HCT116 (cell line): ENCODE data around the gene BTBD16. TPM values are rescaled to one million over a fixed set of nuclear protein-coding genes. Genes with fewer than 3 reads are reported as not detected.

Experiments
- ATAC-seq: fragments of 200-7000 bp; cut with Tn5 transposase; 2 replicates; pipeline ENCODE4 v1.9.1; 2020; ENCODE audit warnings: mild to moderate bottlenecking, moderate library complexity
- BruUV-seq: library from RNA; stranded (reverse); fragments of 400-500 nt; replicated peaks from 2 replicates; lab custom pipeline; 2021; lab: Mats Ljungman, UMichigan
- CTCF ChIA-PET: fragments of 300-600 bp; sonication (Branson Sonifier 250); formaldehyde crosslinking; loops from one replicate; lab custom pipeline; 2021; ENCODE audit warnings: antibody characterized with exemption; lab: Charles Lee
- POLR2A ChIA-PET: fragments of 300-600, 350-600 bp; sonication (Branson Sonifier 250); formaldehyde crosslinking; loops from one replicate; lab custom pipeline; 2021; ENCODE audit warnings: antibody characterized with exemption; lab: Charles Lee
- RAD21 ChIA-PET, 2 experiments: fragments of 300-600 bp; sonication (Branson Sonifier 250); formaldehyde crosslinking; loops; one replicate each; lab custom pipeline; 2023; ENCODE audit warnings: low total read pairs in 2 of 2; ENCODE audit not compliant: uncharacterized antibody in 2 of 2, unreplicated experiment in 2 of 2, low non-redundant PET in 1 of 2; lab: Charles Lee
- DNase-seq: peaks from one replicate; pipeline ENCODE4 v3.0.0-alpha.2; 2010; ENCODE audit warnings: low read depth, low spot score
- H2AFZ ChIP-seq: fragments of 200-600 bp; shearing (Covaris generic), sonication (generic); 2 replicates; pipeline ENCODE4 v1.6.1; 2017; ENCODE audit warnings: low read depth, mixed run types, mixed read lengths, antibody characterized with exemption, low read length; ENCODE audit not compliant: poor library complexity, severe bottlenecking
- H3K27ac ChIP-seq: 2 replicates; pipeline ENCODE4 v1.5.1; 2012; ENCODE audit warnings: low read depth, low read length
- H3K27me3 ChIP-seq: fragments of 200-600 bp; sonication (generic); 2 replicates; pipeline ENCODE4 v1.6.1; 2016; ENCODE audit warnings: mixed run types, low read length, mixed read lengths; ENCODE audit not compliant: insufficient read depth
- H3K36me3 ChIP-seq, 2 experiments: fragments of 200-500 bp in 1 of 2; fragments of 200-600 bp in 1 of 2; sonication (Bioruptor generic) in 1 of 2; sonication (generic) in 1 of 2; 2 replicates each; pipeline versions ENCODE4 v1.5.1 to v1.6.1; 2014 to 2016; ENCODE audit warnings: low read length in 2 of 2, inconsistent platforms in 1 of 2, mixed read lengths in 1 of 2, mixed run types in 1 of 2; ENCODE audit not compliant: insufficient read depth in 2 of 2, control insufficient read depth in 1 of 2
- H3K4me1 ChIP-seq, 2 experiments: fragments of 200-600 bp in 1 of 2; sonication (generic) in 1 of 2; 2 replicates each; pipeline versions ENCODE4 v1.5.1 to v1.6.1; 2012 to 2017; ENCODE audit warnings: low read length in 2 of 2, inconsistent platforms in 1 of 2, mild to moderate bottlenecking in 1 of 2, mixed read lengths in 1 of 2, mixed run types in 1 of 2, moderate library complexity in 1 of 2; ENCODE audit not compliant: insufficient read depth in 2 of 2, control insufficient read depth in 1 of 2
- H3K4me2 ChIP-seq: fragments of 200-600 bp; sonication (generic); 2 replicates; pipeline ENCODE4 v1.6.1; 2017; ENCODE audit warnings: mixed run types, low read length, mixed read lengths
- H3K4me3 ChIP-seq, 2 experiments: fragments of 200-600 bp in 1 of 2; sonication (generic) in 1 of 2; replicated peaks in 1 of 2; 2 replicates each; pipeline ENCODE4 v1.5.1; 2011 to 2016; ENCODE audit warnings: low read length in 2 of 2, control low read depth in 1 of 2, low read depth in 1 of 2, mild to moderate bottlenecking in 1 of 2, mixed read lengths in 1 of 2, mixed run types in 1 of 2
- H3K79me2 ChIP-seq: fragments of 200-600 bp; sonication (generic); 2 replicates; pipeline ENCODE4 v1.6.1; 2017; ENCODE audit warnings: mild to moderate bottlenecking, mixed run types, low read length, moderate library complexity, mixed read lengths; ENCODE audit not compliant: insufficient read depth
- H3K9ac ChIP-seq: fragments of 200-600 bp; sonication (generic); 2 replicates; pipeline ENCODE4 v1.6.1; 2016; ENCODE audit warnings: low read length, mixed read lengths
- H3K9me2 ChIP-seq: fragments of 200-600 bp; sonication (generic), shearing (Covaris generic); 2 replicates; pipeline ENCODE4 v1.6.1; 2017; ENCODE audit warnings: mixed run types, mild to moderate bottlenecking, moderate library complexity; ENCODE audit not compliant: insufficient read depth
- H3K9me3 ChIP-seq, 2 experiments: fragments of 200-500 bp in 1 of 2; fragments of 200-600 bp in 1 of 2; sonication (Bioruptor generic) in 1 of 2; sonication (generic) in 1 of 2; 2 replicates each; pipeline ENCODE4 v1.6.1; 2014 to 2017; ENCODE audit warnings: low read length in 2 of 2, mixed read lengths in 2 of 2, inconsistent platforms in 1 of 2, low read depth in 1 of 2, mild to moderate bottlenecking in 1 of 2, mixed run types in 1 of 2, moderate library complexity in 1 of 2; ENCODE audit not compliant: control insufficient read depth in 1 of 2, insufficient read depth in 1 of 2
- H4K20me1 ChIP-seq: fragments of 200-600 bp; sonication (generic), shearing (Covaris generic); 2 replicates; pipeline ENCODE4 v1.6.1; 2017; ENCODE audit warnings: mixed run types, mild to moderate bottlenecking, moderate library complexity; ENCODE audit not compliant: insufficient read depth
- ATF3 ChIP-seq: IDR thresholded peaks from 2 replicates; pipeline ENCODE4 v1.6.1; 2012
- CEBPB ChIP-seq: IDR thresholded peaks from 2 replicates; pipeline ENCODE4 v1.6.1; 2012; ENCODE audit warnings: low read depth
- EGR1 ChIP-seq: IDR thresholded peaks from 2 replicates; pipeline ENCODE4 v1.6.1; 2012; ENCODE audit warnings: low read depth
- ELF1 ChIP-seq: IDR thresholded peaks from 2 replicates; pipeline ENCODE4 v1.6.1; 2012; ENCODE audit warnings: low read depth, borderline replicate concordance
- EZH2 ChIP-seq: fragments of 200-600 bp; sonication (generic); IDR thresholded peaks from 2 replicates; pipeline ENCODE4 v1.6.1; 2017; ENCODE audit warnings: antibody characterized with exemption, mixed run types
- EZH2phosphoT487 ChIP-seq: fragments of 200-600 bp; IDR thresholded peaks from 2 replicates; pipeline ENCODE4 v1.6.1; 2018; ENCODE audit warnings: antibody characterized with exemption, borderline replicate concordance
- FOSL1 ChIP-seq: IDR thresholded peaks from 2 replicates; pipeline ENCODE4 v1.6.1; 2012; ENCODE audit warnings: low read depth
- JUND ChIP-seq: IDR thresholded peaks from 2 replicates; pipeline ENCODE4 v1.6.1; 2012
- POLR2A ChIP-seq: IDR thresholded peaks from 2 replicates; pipeline ENCODE4 v1.7.0; 2011; ENCODE audit warnings: borderline replicate concordance; ENCODE audit not compliant: insufficient read depth, insufficient read length; ENCODE audit errors: extremely low read depth
- POLR2AphosphoS5 ChIP-seq: IDR thresholded peaks from 2 replicates; pipeline ENCODE4 v1.6.1; 2011; ENCODE audit warnings: mild to moderate bottlenecking, low read depth, low read length, moderate library complexity
- RAD21 ChIP-seq: IDR thresholded peaks from 2 replicates; pipeline ENCODE4 v1.6.1; 2012; ENCODE audit warnings: low read depth, mild to moderate bottlenecking
- SP1 ChIP-seq: IDR thresholded peaks from 2 replicates; pipeline ENCODE4 v1.6.1; 2012; ENCODE audit warnings: low read depth
- TCF7L2 ChIP-seq: IDR thresholded peaks from 2 replicates; pipeline ENCODE4 v1.7.0; 2011; ENCODE audit warnings: borderline replicate concordance, inconsistent platforms; ENCODE audit not compliant: insufficient read depth, insufficient read length; ENCODE audit errors: extremely low read depth
- YY1 ChIP-seq: IDR thresholded peaks from 2 replicates; pipeline ENCODE4 v1.6.1; 2011; ENCODE audit warnings: low read length, low read depth, moderate library complexity, mild to moderate bottlenecking; ENCODE audit not compliant: insufficient replicate concordance; ENCODE audit errors: extremely low read depth
- ZBTB33 ChIP-seq: IDR thresholded peaks from 2 replicates; pipeline ENCODE4 v1.6.1; 2011; ENCODE audit warnings: mild to moderate bottlenecking, low read length, moderate library complexity; ENCODE audit not compliant: insufficient replicate concordance; ENCODE audit errors: extremely low read depth
- ZFX ChIP-seq: fragments of 450-650 bp; IDR thresholded peaks from 2 replicates; pipeline ENCODE4 v1.6.1; 2017
- ZNF274 ChIP-seq: fragments of 200-500 bp; sonication (Bioruptor generic); IDR thresholded peaks from 2 replicates; pipeline ENCODE4 v1.6.1; 2014; ENCODE audit warnings: mild to moderate bottlenecking, low read depth, low read length, inconsistent platforms
- intact Hi-C: fragments of 100-400 bp; cut with micrococcal nuclease; formaldehyde crosslinking; loops from 2 replicates; pipeline ENCODE4 v1.10.0; 2022
- total RNA-seq: library from RNA; stranded (reverse); gene quantifications from one replicate; pipeline ENCODE4 v1.2.1, GENCODE V29; 2021; ENCODE audit not compliant: unreplicated experiment
- TF ChIP-seq, protein P1 (sequence below): IDR thresholded peaks from 2 replicates; pipeline ENCODE4 v1.6.1; 2012

Gene BTBD16
- total RNA-seq, 1 experiment from 2014 or later, result 0.27 TPM

- no peak overlapping the region for H3K27ac ChIP-seq
- TF ChIP-seq ZFX (no peak), ELF1 (no peak), YY1 (no peak), TCF7L2 (no peak), SP1 (no peak)
- TF ChIP-seq, protein P1, sequence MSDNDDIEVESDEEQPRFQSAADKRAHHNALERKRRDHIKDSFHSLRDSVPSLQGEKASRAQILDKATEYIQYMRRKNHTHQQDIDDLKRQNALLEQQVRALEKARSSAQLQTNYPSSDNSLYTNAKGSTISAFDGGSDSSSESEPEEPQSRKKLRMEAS, result no peak
- no peaks in the 10 kb centered on the region for H3K27me3 ChIP-seq
- no peaks in the 10 kb centered on the region for H3K36me3 ChIP-seq
- H3K9ac ChIP-seq, result no peak overlapping the region
- H4K20me1 ChIP-seq, result no peaks in the 10 kb centered on the region; the same call in 1 of the 2 replicates
- H2AFZ ChIP-seq, result no peak overlapping the region
- no peak overlapping the region for H3K4me2 ChIP-seq
- no peaks in the 10 kb centered on the region for H3K4me1 ChIP-seq
- ChIA-PET CTCF (no interaction called here), RAD21 (no interaction called here), POLR2A (no interaction called here)
- no peaks in the 10 kb centered on the region for H3K9me3 ChIP-seq
- ATAC-seq (no peak), DNase-seq (no peak)
- no peaks in the 10 kb centered on the region for H3K9me2 ChIP-seq
- intact Hi-C loops, result no loop called here
- H3K4me3 ChIP-seq, result no peak overlapping the region
- H3K79me2 ChIP-seq, result peaks cover 73% of the 10 kb centered on the region
- BruUV-seq, result no TSS peak
Measured at GRCh38 chr10:122381680-122382079, 110.6 kb downstream of the BTBD16 start.

GRCh38 chr10:122386514-122386913 lies 115.4 kb downstream of the BTBD16 start:
- Histone ChIP-seq H2AFZ (no peak overlapping the region), H3K4me3 (no peak overlapping the region), H3K4me1 (no peaks in the 10 kb centered on the region), H3K9me2 (no peaks in the 10 kb centered on the region), H3K79me2 (peaks cover 59% of the 10 kb centered on the region), H3K36me3 (no peaks in the 10 kb centered on the region; a peak in 1 of 4 replicates), H3K9me3 (no peaks in the 10 kb centered on the region), H3K27ac (no peak overlapping the region), H4K20me1 (no peaks in the 10 kb centered on the region), H3K9ac (no peak overlapping the region), H3K4me2 (no peak overlapping the region), H3K27me3 (no peaks in the 10 kb centered on the region)
- intact Hi-C loops, result no loop called here
- POLR2A ChIA-PET, result interaction anchor here (1.4 kb wide), 1 partner anchor 13 kb away, joined by 3 read pairs; no protein-coding TSS in a partner anchor
- TF ChIP-seq, protein P1, result no peak
- TF ChIP-seq ZBTB33 (no peak), TCF7L2 (no peak), YY1 (no peak), POLR2A (no peak), ATF3 (no peak), RAD21 (no peak), FOSL1 (no peak), JUND (no peak), SP1 (no peak), EZH2phosphoT487 (no peak), EGR1 (no peak), EZH2 (no peak), ZFX (no peak), ZNF274 (no peak), POLR2AphosphoS5 (no peak), ELF1 (no peak), CEBPB (no peak)
- RAD21 ChIA-PET, result no interaction called here
- ATAC-seq (no peak), DNase-seq (no peak)
- no TSS peak for BruUV-seq
- CTCF ChIA-PET, result interaction anchor here (1.0 to 1.9 kb wide), 2 partner anchors 12 to 43 kb away, joined by 3 to 7 read pairs; partner anchors contain the start of gene PLEKHA1
